Measurements from ENCODE around the gene CCDC90B.

CCDC90B gene

GRCh38 chr11:83235825-83236224 is 50.3 kb downstream of the CCDC90B start:
- DNase-seq (ENCODE audit: low spot score) = no peak

DNA sequence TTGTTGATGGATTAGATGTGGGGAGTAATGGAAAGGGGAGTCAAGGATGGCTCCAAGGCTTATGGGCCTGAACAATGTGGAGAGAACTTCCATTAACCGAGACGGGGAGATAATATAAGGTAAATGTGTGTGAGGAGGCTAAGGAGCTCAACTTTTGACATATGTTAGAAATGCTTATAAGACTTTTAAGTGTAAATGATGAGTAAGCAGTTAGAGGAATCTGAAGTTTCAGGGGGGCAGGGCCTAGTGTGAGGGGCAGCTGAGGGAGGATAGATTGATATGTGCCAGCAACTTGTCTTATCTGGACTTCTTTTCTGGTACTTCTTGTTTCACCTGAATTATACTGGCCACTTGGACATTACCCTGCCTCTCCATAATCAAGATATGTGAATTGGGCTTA is 62.7 kb downstream of the CCDC90B start:
- no peak for DNase-seq (ENCODE audit: low spot score)

GRCh38 chr11:83222499-83222898 is 63.7 kb downstream of the CCDC90B start:
- no peak for DNase-seq (ENCODE audit: low spot score)

- no peak for DNase-seq (ENCODE audit: low spot score)
These were observed 64.5 kb downstream of the CCDC90B start for GRCh38 chr11:83221694-83222093.

DNA sequence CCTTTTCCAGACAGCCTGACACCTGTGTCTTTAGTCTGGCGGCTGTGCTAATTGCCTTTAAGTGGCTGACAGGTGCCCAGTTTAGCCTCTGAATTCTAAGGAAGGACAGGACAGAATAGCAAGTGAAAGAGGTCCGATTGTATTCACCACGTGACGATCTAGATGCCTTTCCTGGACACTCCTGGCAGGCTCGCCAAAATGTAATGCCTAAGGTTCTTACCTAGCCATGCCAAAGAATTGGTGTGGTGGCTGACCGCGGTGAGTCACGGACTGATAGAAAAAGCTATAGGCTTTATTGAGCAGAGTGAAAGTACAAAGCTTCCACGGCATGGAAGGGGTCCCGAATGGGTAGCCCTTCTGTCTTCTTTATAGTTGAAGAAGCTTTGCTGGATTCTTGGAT is 65.9 kb downstream of the CCDC90B start:
- DNase-seq (ENCODE audit: low spot score) = no peak

DNA sequence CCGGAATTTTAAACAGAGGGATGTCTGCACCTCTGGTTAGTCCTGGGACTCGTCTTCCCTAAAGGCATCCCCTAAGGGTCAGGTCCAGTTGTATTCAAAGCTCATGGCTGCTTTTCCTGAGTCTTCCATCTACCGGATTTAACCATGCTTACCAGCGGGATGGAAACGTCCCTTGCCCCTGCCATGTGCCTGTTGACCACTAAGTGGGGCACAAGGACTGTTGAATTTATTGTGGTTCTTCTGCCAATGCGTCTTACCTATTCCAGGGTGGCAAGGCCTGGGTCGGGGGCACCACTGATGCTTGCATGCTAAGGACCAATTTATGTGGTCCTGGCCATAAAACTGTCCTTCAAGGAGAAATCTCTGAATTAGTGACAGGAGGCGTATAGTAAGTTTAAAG is 67.1 kb downstream of the CCDC90B start:
- no peak for DNase-seq (ENCODE audit: low spot score)
